HG03175 (cell line): ENCODE measurements around the gene KDM4C.
"Not testable (repeated sequence)": the region's sequence is repeated elsewhere in the genome, so short reads cannot be mapped to it uniquely, and the experiment has no call there.

Experiments
- ATAC-seq: cut with Tn5 transposase; IDR thresholded peaks from one replicate; pipeline ENCODE4 v1.9.1; 2021; ENCODE audit warnings: mild to moderate bottlenecking, moderate library complexity; ENCODE audit not compliant: unreplicated experiment

The KDM4C gene

GRCh38 chr9:7011395-7012067 lies 253.8 kb downstream of the KDM4C start:
- ATAC-seq = no peak

- no peak for ATAC-seq
These were observed 270.2 kb downstream of the KDM4C start for GRCh38 chr9:7027996-7028395.

GRCh38 chr9:7028591-7028990 lies 270.8 kb downstream of the KDM4C start:
- ATAC-seq = no peak

GRCh38 chr9:7030943-7031342 lies 273.2 kb downstream of the KDM4C start:
- ATAC-seq = not testable (repeated sequence)

- ATAC-seq = no peak
These were observed 275.6 kb downstream of the KDM4C start for GRCh38 chr9:7033076-7034045.

- ATAC-seq = no peak
These were observed 279.4 kb downstream of the KDM4C start for GRCh38 chr9:7037176-7037575.

- ATAC-seq = no peak
These were observed 284.4 kb downstream of the KDM4C start for GRCh38 chr9:7042124-7042523.

GRCh38 chr9:7045361-7045760 lies 287.6 kb downstream of the KDM4C start:
- ATAC-seq = no peak

- ATAC-seq = no peak
These were observed 293.9 kb downstream of the KDM4C start for GRCh38 chr9:7051711-7052110.

- no peak for ATAC-seq
These were observed 296.1 kb downstream of the KDM4C start for GRCh38 chr9:7053903-7054302.

GRCh38 chr9:7055171-7055903 lies 297.6 kb downstream of the KDM4C start:
- peak; percentile 35 for ATAC-seq

- no peak for ATAC-seq
These were observed 298.5 kb downstream of the KDM4C start for GRCh38 chr9:7056254-7056653.

- no peak for ATAC-seq
These were observed 300.7 kb downstream of the KDM4C start for GRCh38 chr9:7058473-7058872.

- no peak for ATAC-seq
These were observed 309.4 kb downstream of the KDM4C start for GRCh38 chr9:7067169-7067568.

GRCh38 chr9:7071916-7072315 lies 314.1 kb downstream of the KDM4C start:
- ATAC-seq = no peak

- no peak for ATAC-seq
These were observed 315.9 kb downstream of the KDM4C start for GRCh38 chr9:7073706-7074105.

- no peak for ATAC-seq
These were observed 317.4 kb downstream of the KDM4C start for GRCh38 chr9:7075154-7075553.

GRCh38 chr9:7079051-7079450 lies 321.3 kb downstream of the KDM4C start:
- no peak for ATAC-seq

GRCh38 chr9:7081065-7081600 lies 323.4 kb downstream of the KDM4C start:
- ATAC-seq = no peak

GRCh38 chr9:7083192-7083591 lies 325.4 kb downstream of the KDM4C start:
- ATAC-seq = no peak

- no peak for ATAC-seq
These were observed 327.6 kb downstream of the KDM4C start for GRCh38 chr9:7085357-7085756.
